Measurements from ENCODE around the gene MEA1.

Gene MEA1

DNA sequence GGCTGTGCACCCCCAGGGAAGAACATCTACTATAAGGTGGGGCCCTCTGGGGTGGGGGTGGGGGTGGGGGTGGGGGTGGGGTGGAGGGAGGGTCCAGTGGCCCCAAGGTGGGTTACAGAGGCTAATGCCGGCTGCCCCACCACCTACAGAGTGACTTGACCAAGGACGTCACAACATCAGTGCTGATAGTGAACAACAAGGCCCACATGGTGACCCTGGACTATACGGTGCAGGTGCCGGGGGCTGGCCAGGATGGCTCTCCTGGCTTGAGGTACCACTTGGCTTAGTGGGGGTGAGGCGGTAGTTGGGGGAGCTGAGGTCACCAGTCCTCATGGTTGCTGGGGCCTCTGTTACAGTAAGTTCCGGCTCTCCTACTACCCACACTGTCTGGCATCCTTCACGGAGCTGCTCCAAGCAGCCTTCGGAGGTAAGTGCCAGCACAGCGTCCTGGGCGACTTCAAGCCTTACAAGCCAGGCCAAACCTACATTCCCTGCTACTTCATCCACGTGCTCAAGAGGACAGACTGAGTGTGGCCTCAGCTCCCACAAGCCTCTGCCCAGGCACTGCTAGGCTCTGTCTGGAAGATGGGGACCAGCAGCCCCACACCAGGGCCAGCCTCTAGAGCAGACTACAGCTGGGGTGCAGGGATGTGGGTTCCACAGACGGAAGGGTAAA is 50.4 kb downstream of the MEA1 start:
- no peak overlapping the region for H3K4me3 ChIP-seq (replicated peaks; ENCODE audit: low read depth, low read length)
- TF ChIP-seq, protein P1, sequence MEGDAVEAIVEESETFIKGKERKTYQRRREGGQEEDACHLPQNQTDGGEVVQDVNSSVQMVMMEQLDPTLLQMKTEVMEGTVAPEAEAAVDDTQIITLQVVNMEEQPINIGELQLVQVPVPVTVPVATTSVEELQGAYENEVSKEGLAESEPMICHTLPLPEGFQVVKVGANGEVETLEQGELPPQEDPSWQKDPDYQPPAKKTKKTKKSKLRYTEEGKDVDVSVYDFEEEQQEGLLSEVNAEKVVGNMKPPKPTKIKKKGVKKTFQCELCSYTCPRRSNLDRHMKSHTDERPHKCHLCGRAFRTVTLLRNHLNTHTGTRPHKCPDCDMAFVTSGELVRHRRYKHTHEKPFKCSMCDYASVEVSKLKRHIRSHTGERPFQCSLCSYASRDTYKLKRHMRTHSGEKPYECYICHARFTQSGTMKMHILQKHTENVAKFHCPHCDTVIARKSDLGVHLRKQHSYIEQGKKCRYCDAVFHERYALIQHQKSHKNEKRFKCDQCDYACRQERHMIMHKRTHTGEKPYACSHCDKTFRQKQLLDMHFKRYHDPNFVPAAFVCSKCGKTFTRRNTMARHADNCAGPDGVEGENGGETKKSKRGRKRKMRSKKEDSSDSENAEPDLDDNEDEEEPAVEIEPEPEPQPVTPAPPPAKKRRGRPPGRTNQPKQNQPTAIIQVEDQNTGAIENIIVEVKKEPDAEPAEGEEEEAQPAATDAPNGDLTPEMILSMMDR (IDR thresholded peaks at IDR 0.05; ENCODE audit: insufficient read depth, low read length, poor library complexity, severe bottlenecking): no peak
- DNase-seq (ENCODE audit: extremely low read depth, insufficient read length): no peak
- peaks cover 19% of the 10 kb centered on the region for H3K36me3 ChIP-seq (ENCODE audit: control insufficient read depth, insufficient read depth, low read length)
- H3K27me3 ChIP-seq (replicated peaks; ENCODE audit: control insufficient read depth, insufficient read depth, low read length): no peaks in the 10 kb centered on the region

DNA sequence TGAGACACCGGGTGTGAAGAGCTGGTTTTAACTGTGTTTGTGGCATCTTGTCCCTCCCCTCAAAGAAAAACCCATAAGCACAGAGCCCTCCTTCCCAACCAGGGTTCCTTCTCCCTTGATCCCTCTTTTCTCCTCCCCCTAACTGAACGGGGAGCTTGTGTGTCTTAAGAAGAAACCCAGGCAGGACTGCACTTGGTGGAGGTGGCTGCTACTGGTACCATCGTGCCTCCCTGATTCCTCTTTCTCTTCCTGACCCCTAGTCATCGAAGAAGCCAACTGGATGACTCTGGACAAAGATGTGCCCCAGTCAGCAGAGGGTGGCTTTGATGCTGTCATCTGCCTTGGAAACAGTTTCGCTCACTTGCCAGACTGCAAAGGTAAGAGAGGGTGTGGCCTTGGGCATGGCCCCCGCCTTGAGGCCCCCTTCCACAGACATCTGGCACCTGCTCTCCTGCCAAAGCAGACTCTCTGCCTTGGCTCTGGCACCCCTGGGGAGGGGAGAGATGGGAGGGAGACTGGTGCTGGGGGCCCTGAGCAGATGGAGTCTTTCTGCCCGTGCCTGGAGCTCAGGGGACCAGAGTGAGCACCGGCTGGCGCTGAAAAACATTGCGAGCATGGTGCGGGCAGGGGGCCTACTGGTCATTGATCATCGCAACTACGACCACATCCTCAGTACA is 51.1 kb downstream of the MEA1 start:
- H3K4me3 ChIP-seq (replicated peaks; ENCODE audit: low read depth, low read length): no peak overlapping the region
- TF ChIP-seq, protein P1 (IDR thresholded peaks at IDR 0.05; ENCODE audit: insufficient read depth, low read length, poor library complexity, severe bottlenecking): no peak
- H3K36me3 ChIP-seq (ENCODE audit: control insufficient read depth, insufficient read depth, low read length): peaks cover 19% of the 10 kb centered on the region
- H3K27me3 ChIP-seq (replicated peaks; ENCODE audit: control insufficient read depth, insufficient read depth, low read length): no peaks in the 10 kb centered on the region
- no peak for DNase-seq (ENCODE audit: extremely low read depth, insufficient read length)

DNA sequence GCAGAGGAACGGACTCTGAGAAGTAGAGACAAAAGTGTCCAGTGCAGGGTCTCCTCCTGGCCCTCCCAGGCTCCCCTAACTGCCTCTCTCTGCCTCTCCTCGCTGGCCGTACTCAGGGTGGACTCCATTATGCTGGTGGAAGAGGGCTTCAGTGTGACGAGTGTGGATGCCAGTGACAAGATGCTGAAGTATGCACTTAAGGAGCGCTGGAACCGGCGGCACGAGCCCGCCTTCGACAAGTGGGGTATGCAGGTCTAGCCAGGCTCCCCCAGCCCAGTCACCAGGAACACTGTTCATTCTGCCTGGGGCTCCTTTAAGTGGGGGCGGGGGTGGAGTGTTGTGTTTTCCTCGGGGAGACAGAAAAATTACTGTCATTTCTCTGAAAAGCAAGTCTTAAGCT is 51.6 kb downstream of the MEA1 start:
- DNase-seq (ENCODE audit: extremely low read depth, insufficient read length): no peak
- H3K27me3 ChIP-seq (replicated peaks; ENCODE audit: control insufficient read depth, insufficient read depth, low read length): no peaks in the 10 kb centered on the region
- peaks cover 16% of the 10 kb centered on the region for H3K36me3 ChIP-seq (ENCODE audit: control insufficient read depth, insufficient read depth, low read length)
- TF ChIP-seq, protein P1 (IDR thresholded peaks at IDR 0.05; ENCODE audit: insufficient read depth, low read length, poor library complexity, severe bottlenecking): no peak
- H3K4me3 ChIP-seq (replicated peaks; ENCODE audit: low read depth, low read length): no peak overlapping the region

Measured in GM06990 (cell line).